HG03175 (cell line): Measurements from ENCODE around the gene ZWILCH.
"Not testable (repeated sequence)": the region's sequence is repeated elsewhere in the genome, so short reads cannot be mapped to it uniquely, and the experiment has no call there.

ENCODE experiments used
- ATAC-seq: cut with Tn5 transposase; IDR thresholded peaks from one replicate; pipeline ENCODE4 v1.9.1; 2021; ENCODE audit warnings: mild to moderate bottlenecking, moderate library complexity; ENCODE audit not compliant: unreplicated experiment

Gene ZWILCH

GRCh38 chr15:66504563-66505429 is at the start of gene ZWILCH, which contains the start of gene RPL4:
Gene ZWILCH, plus strand, starts transcription at chr15:66505326. Its CDS starts 13 bp downstream, at chr15:66505339.
Gene RPL4, minus strand, starts transcription at chr15:66504855. Its CDS starts 65 bp downstream, at chr15:66504790.
- ATAC-seq, result peak; percentile 73

GRCh38 chr15:66456211-66456610 is 48.9 kb upstream of the ZWILCH start:
- ATAC-seq, result no peak

GRCh38 chr15:66459818-66460615 is 45.1 kb upstream of the ZWILCH start:
- no peak for ATAC-seq

GRCh38 chr15:66461294-66461693 is 43.8 kb upstream of the ZWILCH start:
- not testable (repeated sequence) for ATAC-seq

- no peak for ATAC-seq
Observed at GRCh38 chr15:66461917-66462316, 43.2 kb upstream of the ZWILCH start.

- no peak for ATAC-seq
Observed at GRCh38 chr15:66462627-66463026, 42.5 kb upstream of the ZWILCH start.

GRCh38 chr15:66465294-66465693 is 39.8 kb upstream of the ZWILCH start:
- not testable (repeated sequence) for ATAC-seq

GRCh38 chr15:66467162-66468040 is 37.7 kb upstream of the ZWILCH start:
- ATAC-seq, result not testable (repeated sequence)

GRCh38 chr15:66470825-66471224 is 34.3 kb upstream of the ZWILCH start:
- ATAC-seq, result not testable (repeated sequence)

- ATAC-seq, result peak; percentile 86
Observed at GRCh38 chr15:66472176-66472999, 32.7 kb upstream of the ZWILCH start.

GRCh38 chr15:66474135-66474534 is 31.0 kb upstream of the ZWILCH start:
- no peak for ATAC-seq

GRCh38 chr15:66474963-66475362 is 30.2 kb upstream of the ZWILCH start:
- no peak for ATAC-seq

GRCh38 chr15:66476535-66476934 is 28.6 kb upstream of the ZWILCH start:
- no peak for ATAC-seq

GRCh38 chr15:66477011-66477410 is 28.1 kb upstream of the ZWILCH start:
- ATAC-seq, result no peak

- ATAC-seq, result no peak
Observed at GRCh38 chr15:66480267-66480666, 24.9 kb upstream of the ZWILCH start.

- no peak for ATAC-seq
Observed at GRCh38 chr15:66481107-66481856, 23.8 kb upstream of the ZWILCH start.

- no peak for ATAC-seq
Observed at GRCh38 chr15:66482539-66482938, 22.6 kb upstream of the ZWILCH start.

- no peak for ATAC-seq
Observed at GRCh38 chr15:66483131-66483566, 22.0 kb upstream of the ZWILCH start.

GRCh38 chr15:66484539-66485112 is 20.5 kb upstream of the ZWILCH start:
- ATAC-seq, result no peak
